HG02588 (cell line): ENCODE measurements around the gene RBM3.
A peak's percentile ranks its signal among the peaks of the same experiment; 100 is the strongest.
"Not testable (repeated sequence)": the region's sequence is repeated elsewhere in the genome, so short reads cannot be mapped to it uniquely, and the experiment has no call there.

Source experiments
- ATAC-seq: cut with Tn5 transposase; IDR thresholded peaks from one replicate; pipeline ENCODE4 v1.9.1; 2021; ENCODE audit warnings: mild to moderate bottlenecking, moderate library complexity; ENCODE audit not compliant: unreplicated experiment

Gene RBM3

GRCh38 chrX:48574270-48575266 is at the start of gene RBM3:
Gene RBM3 (plus strand): TSS chrX:48574484. CDS start chrX:48575181, 697 bp downstream.
- peak; percentile 83 for ATAC-seq

GRCh38 chrX:48525853-48526252 is 48.4 kb upstream of the RBM3 start:
- ATAC-seq: not testable (repeated sequence)

GRCh38 chrX:48530736-48531135 is 43.5 kb upstream of the RBM3 start:
- no peak for ATAC-seq

GRCh38 chrX:48531358-48531959 is 42.8 kb upstream of the RBM3 start:
- no peak for ATAC-seq

- ATAC-seq: no peak
Measured at GRCh38 chrX:48532161-48532560, 42.1 kb upstream of the RBM3 start.

- ATAC-seq: no peak
Measured at GRCh38 chrX:48533165-48533564, 41.1 kb upstream of the RBM3 start.

GRCh38 chrX:48538641-48539344 is 35.5 kb upstream of the RBM3 start:
- no peak for ATAC-seq

- peak; percentile 87 for ATAC-seq
Measured at GRCh38 chrX:48539345-48540027, 34.8 kb upstream of the RBM3 start, which contains the start of gene TBC1D25. Gene TBC1D25 (plus strand): TSS chrX:48539714. CDS start chrX:48539798, 84 bp downstream.

GRCh38 chrX:48540028-48540375 is 34.3 kb upstream of the RBM3 start:
- ATAC-seq: peak; percentile 34

- no peak for ATAC-seq
Measured at GRCh38 chrX:48540480-48540879, 33.8 kb upstream of the RBM3 start.

GRCh38 chrX:48541140-48541814 is 33.0 kb upstream of the RBM3 start:
- ATAC-seq: no peak

- no peak for ATAC-seq
Measured at GRCh38 chrX:48548871-48549270, 25.4 kb upstream of the RBM3 start.

- not testable (repeated sequence) for ATAC-seq
Measured at GRCh38 chrX:48555731-48556325, 18.5 kb upstream of the RBM3 start.

GRCh38 chrX:48558271-48558670 is 16.0 kb upstream of the RBM3 start:
- no peak for ATAC-seq

GRCh38 chrX:48559636-48560035 is 14.6 kb upstream of the RBM3 start:
- ATAC-seq: no peak

GRCh38 chrX:48560056-48560455 is 14.2 kb upstream of the RBM3 start:
- ATAC-seq: no peak

- ATAC-seq: no peak
Measured at GRCh38 chrX:48560681-48561080, 13.6 kb upstream of the RBM3 start.

GRCh38 chrX:48569958-48570357 is 4.3 kb upstream of the RBM3 start:
- peak; percentile 33 for ATAC-seq

GRCh38 chrX:48573690-48574269 is 504 bp upstream of the RBM3 start:
- ATAC-seq: no peak
